NCI-H345 (cell line): Measurements from ENCODE around the gene TMEM119.
"Not testable (repeated sequence)": the region's sequence is repeated elsewhere in the genome, so short reads cannot be mapped to it uniquely, and the experiment has no call there.

Experiments
- DNase-seq: peaks from one replicate; lab custom pipeline; 2025; lab: John Stamatoyannopoulos, UW

Gene TMEM119

DNA sequence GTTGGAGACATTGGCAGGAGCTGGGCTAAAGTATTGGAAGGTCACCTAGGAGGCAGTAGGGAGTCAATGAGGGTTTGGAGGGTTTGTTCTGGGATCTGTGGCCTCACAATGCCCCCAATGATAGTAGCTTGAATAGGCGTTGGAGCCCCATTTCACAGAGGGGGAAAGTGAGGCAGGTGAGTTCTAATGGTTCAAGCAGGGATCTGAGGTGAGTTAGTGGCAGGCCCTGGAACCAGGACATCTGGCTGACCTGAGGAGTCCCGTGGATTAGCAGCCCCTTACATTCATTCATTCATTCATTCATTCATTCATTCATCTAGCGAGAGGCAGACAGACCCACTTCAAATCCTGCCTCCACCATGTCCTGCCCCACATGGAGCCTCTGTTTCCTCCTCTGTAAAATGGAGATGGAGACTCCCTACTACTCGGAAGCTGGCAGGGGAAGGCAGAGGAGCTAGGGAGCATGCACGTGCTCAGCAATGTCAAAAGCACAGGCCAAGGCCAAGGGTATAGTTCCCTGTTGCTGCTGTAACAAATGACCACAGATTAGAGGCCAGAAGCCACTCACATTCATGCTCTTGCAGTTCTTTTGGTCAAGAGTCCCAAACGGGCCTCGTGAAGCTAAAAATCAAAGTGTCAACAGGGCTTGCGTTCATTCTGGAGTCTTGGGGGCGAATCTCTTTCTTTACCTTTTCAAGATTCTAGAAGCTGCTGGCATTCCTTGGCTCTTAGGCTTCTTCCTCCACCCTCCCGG, 2.2 kb upstream of the TMEM119 start:
- no peak for DNase-seq

GRCh38 chr12:108599541-108599940, 1.7 kb upstream of the TMEM119 start:
- no peak for DNase-seq

GRCh38 chr12:108598553-108599250, 818 bp upstream of the TMEM119 start:
- no peak for DNase-seq

- DNase-seq: no peak
Measured at GRCh38 chr12:108596854-108597558, 878 bp downstream of the TMEM119 start.

GRCh38 chr12:108595711-108596647, 1.9 kb downstream of the TMEM119 start:
- DNase-seq: no peak

DNA sequence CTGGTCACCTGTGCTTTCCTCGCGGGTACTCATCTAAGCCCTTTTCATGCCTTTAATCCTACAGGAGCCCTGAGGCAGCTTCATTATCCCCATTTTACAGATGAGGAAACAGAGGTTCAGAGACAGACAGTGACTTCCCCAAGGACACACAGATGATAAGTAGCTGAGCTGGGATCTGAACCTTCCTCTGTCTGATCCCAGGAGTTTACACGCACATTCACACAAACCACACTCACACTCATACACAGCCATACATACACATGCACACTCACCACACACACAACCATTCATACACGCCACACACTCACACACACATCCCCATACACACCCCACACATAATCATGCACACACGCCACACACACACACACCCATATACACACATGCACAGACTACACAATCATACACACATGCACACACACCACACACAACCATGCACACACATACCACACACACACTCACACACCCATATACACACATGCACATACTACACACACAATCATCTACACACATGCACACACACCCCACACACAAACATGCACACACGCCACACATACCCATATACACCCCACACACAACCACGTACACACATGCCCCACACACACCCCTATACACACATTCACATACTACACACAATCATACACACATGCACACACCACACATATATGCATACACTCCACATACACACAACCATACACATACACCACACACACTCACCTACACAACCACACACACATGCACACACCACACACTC, 2.7 kb downstream of the TMEM119 start:
- DNase-seq: no peak

GRCh38 chr12:108594323-108594903, 3.5 kb downstream of the TMEM119 start:
- DNase-seq: no peak

DNA sequence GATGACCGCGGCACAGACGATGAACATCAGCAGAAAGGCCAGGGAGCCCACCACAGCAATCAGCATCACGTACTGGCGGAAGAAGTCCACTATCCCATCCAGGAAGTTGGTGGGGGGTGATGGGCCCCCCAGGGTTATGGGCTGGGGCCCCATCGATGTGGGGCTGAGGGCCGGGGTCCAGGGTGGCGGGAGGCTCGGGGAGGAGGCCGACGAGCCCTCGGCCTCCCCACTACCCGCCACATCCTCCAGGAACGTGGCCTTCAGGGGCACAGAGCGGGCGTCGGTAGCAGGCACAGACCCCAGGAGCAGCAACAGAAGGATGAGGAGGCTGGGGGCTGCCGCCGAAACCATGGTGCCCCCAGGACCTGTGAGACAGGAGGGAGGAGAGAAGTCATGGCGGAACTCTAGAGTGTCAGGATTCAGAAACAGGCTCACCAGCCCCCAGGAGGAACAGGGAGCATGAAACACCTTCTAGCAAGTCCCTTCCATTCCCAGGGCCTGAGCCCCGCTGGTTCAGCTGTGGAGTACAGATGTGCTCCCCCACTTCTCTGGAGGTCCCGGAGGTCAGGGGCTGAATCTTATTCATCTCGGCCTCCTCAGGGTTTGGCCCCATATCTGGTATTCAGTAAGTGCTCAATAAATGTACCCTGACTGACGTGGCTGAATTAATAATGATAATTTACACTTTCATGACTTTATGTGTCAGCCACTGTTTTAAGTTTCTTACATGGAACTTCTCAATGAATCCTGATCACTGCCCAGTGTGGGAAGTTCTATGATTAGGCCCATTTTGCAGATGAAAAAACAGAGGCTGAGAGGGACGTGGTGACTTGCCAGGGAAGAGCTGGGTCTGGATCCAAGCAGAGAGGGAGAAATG, 5.6 kb downstream of the TMEM119 start:
- DNase-seq: no peak

GRCh38 chr12:108591267-108591980, 6.5 kb downstream of the TMEM119 start:
- no peak for DNase-seq

DNA sequence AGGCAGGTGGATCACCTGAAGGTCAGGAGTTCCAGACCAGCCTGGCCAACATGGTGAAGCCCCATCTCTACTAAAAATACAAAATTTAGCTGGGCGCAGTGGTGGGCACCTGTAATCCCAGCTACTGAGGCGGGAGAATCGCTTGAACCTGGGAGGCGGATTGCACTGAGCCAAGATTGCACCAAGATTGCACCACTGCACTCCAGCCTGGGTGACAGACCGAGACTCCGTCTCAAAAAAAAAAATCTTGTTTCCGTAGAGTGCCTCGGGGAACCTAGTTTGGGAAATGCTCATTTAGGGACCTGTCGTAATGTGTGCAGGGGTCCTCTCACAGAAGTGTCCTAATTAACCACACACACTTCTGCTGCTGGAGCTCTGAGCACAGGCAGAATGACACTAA, 7.4 kb downstream of the TMEM119 start:
- DNase-seq: not testable (repeated sequence)

GRCh38 chr12:108589840-108590229, 8.0 kb downstream of the TMEM119 start:
- DNase-seq: no peak

- peak; percentile 64 for DNase-seq
Measured at GRCh38 chr12:108589028-108589839, 8.7 kb downstream of the TMEM119 start.

DNA sequence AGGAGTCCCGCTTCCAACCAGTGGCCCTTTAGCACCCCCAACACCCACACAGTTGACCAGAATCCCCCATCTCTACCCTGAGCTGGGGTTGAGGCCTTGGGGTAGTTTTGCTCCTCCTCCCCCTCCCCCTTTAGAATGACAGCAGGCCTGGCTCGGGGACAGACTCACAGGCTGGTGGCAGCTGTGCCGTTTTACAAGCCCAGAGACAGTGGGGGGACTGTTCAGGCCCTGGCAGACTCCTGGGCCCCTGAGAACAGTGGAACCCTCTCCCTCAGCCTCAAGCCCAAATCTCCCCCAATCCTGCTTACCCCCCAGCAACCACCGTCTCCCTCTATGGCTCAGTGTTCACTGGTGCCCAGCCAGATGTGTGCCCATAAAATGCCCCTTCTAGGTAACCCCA, 10.1 kb downstream of the TMEM119 start:
- no peak for DNase-seq

DNA sequence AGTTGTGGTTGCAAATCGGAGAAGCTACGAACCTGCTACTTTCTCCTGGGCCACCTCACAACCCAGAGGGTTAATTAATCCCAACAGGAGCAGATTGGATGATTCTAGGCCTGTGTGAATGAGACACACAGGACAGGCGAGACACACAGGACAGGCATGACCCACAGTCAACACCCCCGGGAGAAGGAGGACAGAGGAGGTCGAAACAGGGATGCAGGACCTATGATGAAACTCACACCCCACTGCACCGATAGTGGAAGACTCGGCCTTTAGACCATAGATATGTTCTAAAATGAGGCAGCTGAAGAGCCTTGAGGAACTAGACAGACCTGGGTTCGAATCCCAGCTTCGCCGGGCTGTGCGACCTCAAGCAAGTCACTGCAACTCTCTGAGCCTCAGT, 11.6 kb downstream of the TMEM119 start:
- no peak for DNase-seq

GRCh38 chr12:108585864-108586263, 12.0 kb downstream of the TMEM119 start:
- no peak for DNase-seq

DNA sequence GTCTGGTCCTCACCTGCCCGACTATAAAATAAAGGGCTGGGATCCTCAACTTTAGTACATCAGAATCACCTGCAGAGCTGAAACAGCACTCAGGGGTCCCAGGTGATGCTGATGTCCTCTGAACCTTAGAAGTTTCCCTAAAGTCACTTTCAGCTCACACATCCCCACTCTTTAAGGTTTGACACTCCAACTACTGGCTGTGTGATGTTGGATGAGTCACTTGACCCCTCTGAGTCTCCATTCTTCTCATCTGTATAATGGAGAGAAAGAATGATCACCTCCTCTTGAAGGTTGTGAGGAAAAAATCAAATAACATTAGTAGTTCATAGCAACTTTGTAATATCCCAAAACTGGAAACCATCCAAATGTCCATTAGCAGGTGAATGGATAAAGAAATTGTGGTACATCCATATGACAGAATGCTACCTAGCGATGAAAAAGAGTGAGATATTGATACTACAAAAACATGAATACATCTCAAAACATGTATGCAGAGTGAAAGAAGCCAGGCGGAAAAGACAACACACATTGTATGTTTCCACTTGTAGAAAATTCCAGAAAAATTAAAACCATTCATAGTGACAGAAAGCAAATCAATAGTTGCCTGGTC, 13.3 kb downstream of the TMEM119 start:
- no peak for DNase-seq

- DNase-seq: peak; percentile 57
Measured at GRCh38 chr12:108583991-108584390, 13.9 kb downstream of the TMEM119 start.
